SK-N-SH (cell line): ENCODE data around the gene VPS16. TPM values are rescaled to one million over a fixed set of nuclear protein-coding genes. Genes with fewer than 3 reads are reported as not detected.

Experiments
- CTCF ChIA-PET: fragments of 300-600, 350-600 bp; formaldehyde crosslinking; extraction: SDS; loops from one replicate; lab custom pipeline; 2021; lab: Yijun Ruan, JAX
- POLR2A ChIA-PET: fragments of 350-600 bp; sonication (Branson Sonifier 250); formaldehyde crosslinking; extraction: SDS; loops from one replicate; lab custom pipeline; 2020; ENCODE audit warnings: antibody characterized with exemption, inconsistent platforms; lab: Yijun Ruan, JAX
- DNase-seq: peaks from one replicate; pipeline ENCODE4 v3.0.0; 2012
- H2AFZ ChIP-seq: fragments of 200-600 bp; sonication (generic); 2 replicates; pipeline ENCODE4 v1.8.1; 2016; ENCODE audit warnings: antibody characterized with exemption, mild to moderate bottlenecking, low read depth
- H3F3A ChIP-seq: fragments of 200-600 bp; sonication (generic); replicated peaks from 2 replicates; pipeline ENCODE3; 2016; ENCODE audit warnings: antibody characterized with exemption, mild to moderate bottlenecking; ENCODE audit not compliant: insufficient read depth
- H3K27ac ChIP-seq, 2 experiments: fragments of 200-500 bp in 1 of 2; fragments of 200-600 bp in 1 of 2; sonication (Bioruptor generic) in 1 of 2; sonication (generic), shearing (Covaris generic) in 1 of 2; 2 replicates each; pipeline versions ENCODE4 v1.5.1 to v1.6.1; 2014 to 2016; ENCODE audit warnings: low read depth in 2 of 2, inconsistent platforms in 1 of 2, low read length in 1 of 2, mild to moderate bottlenecking in 1 of 2, mixed read lengths in 1 of 2
- H3K27me3 ChIP-seq: fragments of 200-600 bp; sonication (generic), shearing (Covaris generic); 2 replicates; pipeline ENCODE4 v1.6.1; 2016; ENCODE audit warnings: mixed run types; ENCODE audit not compliant: insufficient read depth
- H3K36me3 ChIP-seq, 2 experiments: fragments of 200-500 bp in 1 of 2; fragments of 200-600 bp in 1 of 2; sonication (Bioruptor generic) in 1 of 2; sonication (generic) in 1 of 2; replicated peaks in 1 of 2; 2 replicates each; pipeline versions ENCODE3 to v1.5.1; 2014 to 2016; ENCODE audit warnings: low read length in 1 of 2, mild to moderate bottlenecking in 1 of 2; ENCODE audit not compliant: insufficient read depth in 2 of 2, control insufficient read depth in 1 of 2
- H3K4me1 ChIP-seq, 2 experiments: fragments of 200-500 bp in 1 of 2; fragments of 200-600 bp in 1 of 2; sonication (Bioruptor generic) in 1 of 2; sonication (generic), shearing (Covaris generic) in 1 of 2; 2 replicates each; pipeline versions ENCODE4 v1.5.1 to v1.6.1; 2014 to 2016; ENCODE audit warnings: low read depth in 1 of 2, low read length in 1 of 2, mixed run types in 1 of 2; ENCODE audit not compliant: insufficient read depth in 2 of 2, control insufficient read depth in 1 of 2
- H3K4me2 ChIP-seq: fragments of 200-600 bp; sonication (generic), shearing (Covaris generic); 2 replicates; pipeline ENCODE4 v1.6.1; 2017; ENCODE audit warnings: mixed run types
- H3K4me3 ChIP-seq, 2 experiments: fragments of 200-500 bp in 1 of 2; fragments of 200-600 bp in 1 of 2; sonication (Bioruptor generic) in 1 of 2; sonication (generic), shearing (Covaris generic) in 1 of 2; 2 replicates each; pipeline versions ENCODE4 v1.5.1 to v1.8.1; 2014 to 2016; ENCODE audit warnings: low read depth in 2 of 2, inconsistent platforms in 1 of 2, low read length in 1 of 2, mild to moderate bottlenecking in 1 of 2, mixed read lengths in 1 of 2, moderate library complexity in 1 of 2
- H3K79me2 ChIP-seq: fragments of 200-600 bp; sonication (generic); 2 replicates; pipeline ENCODE4 v1.8.1; 2017; ENCODE audit warnings: mild to moderate bottlenecking; ENCODE audit not compliant: insufficient read depth
- H3K9ac ChIP-seq: fragments of 200-600 bp; sonication (generic); 2 replicates; pipeline ENCODE4 v1.6.1; 2017; ENCODE audit warnings: mixed run types
- H3K9me2 ChIP-seq: fragments of 200-600 bp; sonication (generic); 2 replicates; pipeline ENCODE4 v1.6.1; 2017; ENCODE audit warnings: mixed run types
- H3K9me3 ChIP-seq: fragments of 200-600 bp; sonication (generic); 2 replicates; pipeline ENCODE4 v1.6.1; 2017; ENCODE audit warnings: mixed run types, mild to moderate bottlenecking, moderate library complexity
- H4K20me1 ChIP-seq: fragments of 200-600 bp; sonication (generic); 2 replicates; pipeline ENCODE4 v1.6.1; 2017; ENCODE audit warnings: mild to moderate bottlenecking, mixed run types; ENCODE audit not compliant: insufficient read depth
- CHD2 ChIP-seq: fragments of 150-350 bp; IDR thresholded peaks from 2 replicates; pipeline ENCODE4 v1.6.1; 2018; ENCODE audit warnings: low read length; ENCODE audit not compliant: partially characterized antibody
- EZH2phosphoT487 ChIP-seq: fragments of 200-600 bp; sonication (generic); IDR thresholded peaks from 2 replicates; pipeline ENCODE4 v1.6.1; 2017; ENCODE audit warnings: low read depth, mixed run types, mild to moderate bottlenecking, antibody characterized with exemption, moderate library complexity, borderline replicate concordance
- FOXJ3 ChIP-seq: sonication (generic); formaldehyde crosslinking; IDR thresholded peaks from 2 replicates; pipeline ENCODE4 v1.5.1; 2020; ENCODE audit warnings: mild to moderate bottlenecking, missing genetic modification reagents
- FOXM1 ChIP-seq: IDR thresholded peaks from 2 replicates; pipeline ENCODE4 v1.4.0; 2012; ENCODE audit warnings: low read depth, mild to moderate bottlenecking
- GABPA ChIP-seq: IDR thresholded peaks from 2 replicates; pipeline ENCODE4 v1.4.0; 2012; ENCODE audit warnings: low read depth, mild to moderate bottlenecking
- GATA2 ChIP-seq: sonication (generic); formaldehyde crosslinking; IDR thresholded peaks from 2 replicates; pipeline ENCODE4 v1.5.0; 2020; ENCODE audit warnings: mild to moderate bottlenecking, missing genetic modification reagents
- NFIC ChIP-seq: IDR thresholded peaks from 2 replicates; pipeline ENCODE4 v1.4.0; 2012; ENCODE audit warnings: borderline replicate concordance
- POLR2AphosphoS5 ChIP-seq: IDR thresholded peaks from 2 replicates; pipeline ENCODE4 v1.6.1; 2012; ENCODE audit warnings: low read depth, low read length
- RAD21 ChIP-seq: IDR thresholded peaks from 2 replicates; pipeline ENCODE4 v1.6.1; 2012; ENCODE audit warnings: mild to moderate bottlenecking, low read length
- RCOR1 ChIP-seq: fragments of 150-350 bp; IDR thresholded peaks from 2 replicates; pipeline ENCODE4 v1.6.1; 2017; ENCODE audit warnings: antibody characterized with exemption, low read length
- RFX5 ChIP-seq: IDR thresholded peaks from 2 replicates; pipeline ENCODE4 v1.6.1; 2012; ENCODE audit warnings: mild to moderate bottlenecking, improper control_type of control experiment, low read length
- RXRA ChIP-seq: IDR thresholded peaks from 2 replicates; pipeline ENCODE4 v1.4.0; 2012; ENCODE audit warnings: low read depth, mild to moderate bottlenecking, borderline replicate concordance
- SIN3A ChIP-seq: IDR thresholded peaks from 2 replicates; pipeline ENCODE4 v1.6.1; 2012; ENCODE audit warnings: low read depth, mild to moderate bottlenecking, low read length, moderate library complexity, borderline replicate concordance
- WGBS: methylation state at CpG from one replicate; pipeline ENCODE4 v1.1.6; 2017; ENCODE audit warnings: low lambda C conversion rate; 5-methylcytosine and 5-hydroxymethylcytosine counted together
- polyA plus RNA-seq, 3 experiments: library from polyadenylated mRNA; depleted of rRNA; stranded (reverse); fragments of >200 nt; gene quantifications; 2 replicates each; pipeline ENCODE4 v1.2.3, GENCODE V29; 2012
- TF ChIP-seq, protein P1 (sequence below): IDR thresholded peaks from 2 replicates; pipeline ENCODE4; 2012
- TF ChIP-seq, protein P2 (sequence below): fragments of 150-350 bp; IDR thresholded peaks from 2 replicates; pipeline ENCODE4 v1.6.1; 2017; ENCODE audit warnings: antibody characterized with exemption, low read length, low read depth, borderline replicate concordance
- TF ChIP-seq, protein P3 (sequence below): IDR thresholded peaks from 2 replicates; pipeline ENCODE4 v1.4.0; 2012; ENCODE audit warnings: low read depth
- TF ChIP-seq, protein P4 (sequence below): IDR thresholded peaks from 2 replicates; pipeline ENCODE4 v1.4.0; 2012; ENCODE audit warnings: low read depth, borderline replicate concordance
- TF ChIP-seq, protein P5 (sequence below): IDR thresholded peaks from 2 replicates; pipeline ENCODE4 v1.4.0; 2012; ENCODE audit warnings: low read depth, borderline replicate concordance
- TF ChIP-seq, protein P6 (sequence below): IDR thresholded peaks from 2 replicates; pipeline ENCODE4 v1.6.1; 2012; ENCODE audit warnings: mild to moderate bottlenecking, low read depth, low read length, moderate library complexity

The VPS16 gene
- polyA plus RNA-seq, 1 of the 3 experiments (the other 2 are of a cell fraction): 62.0 TPM

DNA sequence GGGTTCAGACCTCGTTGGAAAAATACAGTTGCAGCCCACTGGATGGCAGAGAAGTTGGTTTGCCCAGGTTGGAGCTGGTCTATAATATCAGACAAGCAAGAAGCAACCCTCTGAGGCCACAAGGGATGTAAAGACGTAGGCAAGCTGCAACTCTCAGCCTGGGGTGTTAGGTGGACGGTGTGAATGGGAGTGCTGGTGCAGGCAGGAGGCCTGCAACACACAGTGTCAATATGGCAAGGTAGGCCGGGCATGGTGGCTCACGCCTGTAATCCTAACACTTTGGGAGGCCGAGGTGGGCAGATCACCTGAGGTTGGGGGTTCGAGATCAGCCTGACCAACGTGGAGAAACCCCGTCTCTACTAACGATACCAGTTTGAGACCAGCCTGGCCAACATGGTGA, 10.5 kb downstream of the VPS16 start:
- ChIA-PET CTCF (interaction anchor here (0.5 to 3.1 kb wide), 12 partner anchors 9 to 162 kb away, joined by 3 to 22 read pairs (median 5); partner anchors contain the start of gene EBF4), POLR2A (interaction anchor here (0.7 kb wide), 1 partner anchor 121 kb away, joined by 3 read pairs; no protein-coding TSS in a partner anchor)
- H3K4me2 ChIP-seq: no peak overlapping the region
- H4K20me1 ChIP-seq: no peaks in the 10 kb centered on the region
- no peak overlapping the region for H3K4me3 ChIP-seq
- no peak for DNase-seq
- H3K9ac ChIP-seq: no peak overlapping the region
- no peaks in the 10 kb centered on the region for H3K9me3 ChIP-seq
- peaks cover 5% of the 10 kb centered on the region; the same call in 1 of the 2 replicates for H3K79me2 ChIP-seq
- H3K9me2 ChIP-seq: no peaks in the 10 kb centered on the region
- no peak overlapping the region for H2AFZ ChIP-seq
- WGBS: 85% methylated on average over 8 of the region's 10 CpGs
- H3F3A ChIP-seq: no peaks in the 10 kb centered on the region
- H3K27ac ChIP-seq: no peak overlapping the region
- TF ChIP-seq SIN3A (no peak), RFX5 (no peak), FOXM1 (no peak), CHD2 (no peak), EZH2phosphoT487 (no peak), RAD21 (no peak), RXRA (no peak), GATA2 (CRISPR knock-in tag) (no peak), FOXJ3 (CRISPR knock-in tag) (no peak), GABPA (no peak), RCOR1 (no peak), POLR2AphosphoS5 (no peak), NFIC (no peak)
- TF ChIP-seq, protein P1, sequence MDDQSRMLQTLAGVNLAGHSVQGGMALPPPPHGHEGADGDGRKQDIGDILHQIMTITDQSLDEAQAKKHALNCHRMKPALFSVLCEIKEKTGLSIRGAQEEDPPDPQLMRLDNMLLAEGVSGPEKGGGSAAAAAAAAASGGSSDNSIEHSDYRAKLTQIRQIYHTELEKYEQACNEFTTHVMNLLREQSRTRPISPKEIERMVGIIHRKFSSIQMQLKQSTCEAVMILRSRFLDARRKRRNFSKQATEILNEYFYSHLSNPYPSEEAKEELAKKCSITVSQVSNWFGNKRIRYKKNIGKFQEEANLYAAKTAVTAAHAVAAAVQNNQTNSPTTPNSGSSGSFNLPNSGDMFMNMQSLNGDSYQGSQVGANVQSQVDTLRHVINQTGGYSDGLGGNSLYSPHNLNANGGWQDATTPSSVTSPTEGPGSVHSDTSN: no peak
- TF ChIP-seq, protein P2, sequence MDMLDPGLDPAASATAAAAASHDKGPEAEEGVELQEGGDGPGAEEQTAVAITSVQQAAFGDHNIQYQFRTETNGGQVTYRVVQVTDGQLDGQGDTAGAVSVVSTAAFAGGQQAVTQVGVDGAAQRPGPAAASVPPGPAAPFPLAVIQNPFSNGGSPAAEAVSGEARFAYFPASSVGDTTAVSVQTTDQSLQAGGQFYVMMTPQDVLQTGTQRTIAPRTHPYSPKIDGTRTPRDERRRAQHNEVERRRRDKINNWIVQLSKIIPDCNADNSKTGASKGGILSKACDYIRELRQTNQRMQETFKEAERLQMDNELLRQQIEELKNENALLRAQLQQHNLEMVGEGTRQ: no peak
- TF ChIP-seq, protein P3, sequence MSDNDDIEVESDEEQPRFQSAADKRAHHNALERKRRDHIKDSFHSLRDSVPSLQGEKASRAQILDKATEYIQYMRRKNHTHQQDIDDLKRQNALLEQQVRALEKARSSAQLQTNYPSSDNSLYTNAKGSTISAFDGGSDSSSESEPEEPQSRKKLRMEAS: no peak
- TF ChIP-seq, protein P4, sequence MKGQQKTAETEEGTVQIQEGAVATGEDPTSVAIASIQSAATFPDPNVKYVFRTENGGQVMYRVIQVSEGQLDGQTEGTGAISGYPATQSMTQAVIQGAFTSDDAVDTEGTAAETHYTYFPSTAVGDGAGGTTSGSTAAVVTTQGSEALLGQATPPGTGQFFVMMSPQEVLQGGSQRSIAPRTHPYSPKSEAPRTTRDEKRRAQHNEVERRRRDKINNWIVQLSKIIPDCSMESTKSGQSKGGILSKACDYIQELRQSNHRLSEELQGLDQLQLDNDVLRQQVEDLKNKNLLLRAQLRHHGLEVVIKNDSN: no peak
- TF ChIP-seq, protein P5, sequence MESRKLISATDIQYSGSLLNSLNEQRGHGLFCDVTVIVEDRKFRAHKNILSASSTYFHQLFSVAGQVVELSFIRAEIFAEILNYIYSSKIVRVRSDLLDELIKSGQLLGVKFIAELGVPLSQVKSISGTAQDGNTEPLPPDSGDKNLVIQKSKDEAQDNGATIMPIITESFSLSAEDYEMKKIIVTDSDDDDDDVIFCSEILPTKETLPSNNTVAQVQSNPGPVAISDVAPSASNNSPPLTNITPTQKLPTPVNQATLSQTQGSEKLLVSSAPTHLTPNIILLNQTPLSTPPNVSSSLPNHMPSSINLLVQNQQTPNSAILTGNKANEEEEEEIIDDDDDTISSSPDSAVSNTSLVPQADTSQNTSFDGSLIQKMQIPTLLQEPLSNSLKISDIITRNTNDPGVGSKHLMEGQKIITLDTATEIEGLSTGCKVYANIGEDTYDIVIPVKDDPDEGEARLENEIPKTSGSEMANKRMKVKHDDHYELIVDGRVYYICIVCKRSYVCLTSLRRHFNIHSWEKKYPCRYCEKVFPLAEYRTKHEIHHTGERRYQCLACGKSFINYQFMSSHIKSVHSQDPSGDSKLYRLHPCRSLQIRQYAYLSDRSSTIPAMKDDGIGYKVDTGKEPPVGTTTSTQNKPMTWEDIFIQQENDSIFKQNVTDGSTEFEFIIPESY: no peak
- TF ChIP-seq, protein P6, sequence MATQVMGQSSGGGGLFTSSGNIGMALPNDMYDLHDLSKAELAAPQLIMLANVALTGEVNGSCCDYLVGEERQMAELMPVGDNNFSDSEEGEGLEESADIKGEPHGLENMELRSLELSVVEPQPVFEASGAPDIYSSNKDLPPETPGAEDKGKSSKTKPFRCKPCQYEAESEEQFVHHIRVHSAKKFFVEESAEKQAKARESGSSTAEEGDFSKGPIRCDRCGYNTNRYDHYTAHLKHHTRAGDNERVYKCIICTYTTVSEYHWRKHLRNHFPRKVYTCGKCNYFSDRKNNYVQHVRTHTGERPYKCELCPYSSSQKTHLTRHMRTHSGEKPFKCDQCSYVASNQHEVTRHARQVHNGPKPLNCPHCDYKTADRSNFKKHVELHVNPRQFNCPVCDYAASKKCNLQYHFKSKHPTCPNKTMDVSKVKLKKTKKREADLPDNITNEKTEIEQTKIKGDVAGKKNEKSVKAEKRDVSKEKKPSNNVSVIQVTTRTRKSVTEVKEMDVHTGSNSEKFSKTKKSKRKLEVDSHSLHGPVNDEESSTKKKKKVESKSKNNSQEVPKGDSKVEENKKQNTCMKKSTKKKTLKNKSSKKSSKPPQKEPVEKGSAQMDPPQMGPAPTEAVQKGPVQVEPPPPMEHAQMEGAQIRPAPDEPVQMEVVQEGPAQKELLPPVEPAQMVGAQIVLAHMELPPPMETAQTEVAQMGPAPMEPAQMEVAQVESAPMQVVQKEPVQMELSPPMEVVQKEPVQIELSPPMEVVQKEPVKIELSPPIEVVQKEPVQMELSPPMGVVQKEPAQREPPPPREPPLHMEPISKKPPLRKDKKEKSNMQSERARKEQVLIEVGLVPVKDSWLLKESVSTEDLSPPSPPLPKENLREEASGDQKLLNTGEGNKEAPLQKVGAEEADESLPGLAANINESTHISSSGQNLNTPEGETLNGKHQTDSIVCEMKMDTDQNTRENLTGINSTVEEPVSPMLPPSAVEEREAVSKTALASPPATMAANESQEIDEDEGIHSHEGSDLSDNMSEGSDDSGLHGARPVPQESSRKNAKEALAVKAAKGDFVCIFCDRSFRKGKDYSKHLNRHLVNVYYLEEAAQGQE: no peak
- TF ChIP-seq, all 33 proteins: peak for 0
- peaks cover 0 to 2% of the 10 kb centered on the region in 2 experiments; a peak in 1 of 4 replicates for H3K4me1 ChIP-seq
- no peaks in the 10 kb centered on the region for H3K36me3 ChIP-seq
- no peaks in the 10 kb centered on the region for H3K27me3 ChIP-seq
